SK-N-SH treated with all-trans-retinoic acid at 6 μM for 48 hours (cell line): ENCODE measurements around the gene C3orf22.

Experiments
- ATAC-seq: fragments of 200-7000 bp; cut with Tn5 transposase; 3 replicates; pipeline ENCODE4 v1.9.1; 2020; ENCODE audit warnings: mild to moderate bottlenecking, moderate library complexity
- ARNTL ChIP-seq: fragments of 450-650 bp; formaldehyde crosslinking; IDR thresholded peaks from 2 replicates; pipeline ENCODE4 v1.5.0; 2020; ENCODE audit warnings: low read depth, mild to moderate bottlenecking, moderate library complexity, borderline replicate concordance
- CSDC2 ChIP-seq: fragments of 250-450 bp; sonication (Bioruptor Pico); IDR thresholded peaks from 2 replicates; pipeline ENCODE4 v1.5.0; 2020; ENCODE audit warnings: mild to moderate bottlenecking, moderate library complexity
- CSRNP3 ChIP-seq: fragments of 250-450 bp; sonication (Bioruptor Pico); IDR thresholded peaks from 2 replicates; pipeline ENCODE4 v1.5.1; 2021; ENCODE audit warnings: mild to moderate bottlenecking, moderate library complexity
- ISL1 ChIP-seq: fragments of 250-450 bp; sonication (Bioruptor Pico); IDR thresholded peaks from 2 replicates; pipeline ENCODE4 v2.1.2; 2022; ENCODE audit warnings: mild to moderate bottlenecking, moderate library complexity
- PATZ1 ChIP-seq: fragments of 250-450 bp; sonication (Bioruptor Pico); IDR thresholded peaks from 2 replicates; pipeline ENCODE4 v1.8.0; 2020; ENCODE audit warnings: mild to moderate bottlenecking, moderate library complexity, borderline replicate concordance
- POU6F1 ChIP-seq: fragments of 250-450 bp; sonication (Bioruptor Pico); IDR thresholded peaks from 2 replicates; pipeline ENCODE4 v1.8.0; 2021; ENCODE audit warnings: low read depth, mild to moderate bottlenecking, moderate library complexity, borderline replicate concordance
- PPARA ChIP-seq: fragments of 250-450 bp; sonication (Bioruptor Pico); IDR thresholded peaks from 2 replicates; pipeline ENCODE4 v1.5.0; 2020; ENCODE audit warnings: mild to moderate bottlenecking, borderline replicate concordance
- SNAI2 ChIP-seq: fragments of 250-450 bp; sonication (Bioruptor Pico); IDR thresholded peaks from 2 replicates; pipeline ENCODE4 v1.5.0; 2020; ENCODE audit warnings: mild to moderate bottlenecking, moderate library complexity
- TOX ChIP-seq: fragments of 250-450 bp; sonication (Bioruptor Pico); IDR thresholded peaks from 2 replicates; pipeline ENCODE4 v1.8.0; 2021; ENCODE audit warnings: mild to moderate bottlenecking, moderate library complexity, borderline replicate concordance
- TSHZ2 ChIP-seq: fragments of 250-450 bp; sonication (Bioruptor Pico); IDR thresholded peaks from 2 replicates; pipeline ENCODE4 v1.5.0; 2020; ENCODE audit warnings: mild to moderate bottlenecking, moderate library complexity
- ZC3H10 ChIP-seq: fragments of 250-450 bp; sonication (Bioruptor Pico); IDR thresholded peaks from 2 replicates; pipeline ENCODE4 v1.5.1; 2021; ENCODE audit warnings: mild to moderate bottlenecking, moderate library complexity
- ZFP30 ChIP-seq: fragments of 450-650 bp; formaldehyde crosslinking; IDR thresholded peaks from 2 replicates; pipeline ENCODE4 v1.5.0; 2022; ENCODE audit warnings: mild to moderate bottlenecking, moderate library complexity
- ZNF565 ChIP-seq: fragments of 450-650 bp; formaldehyde crosslinking; conservative IDR thresholded peaks from 2 replicates; pipeline ENCODE4 v1.5.0; 2020; ENCODE audit warnings: low read depth, mild to moderate bottlenecking, moderate library complexity
- ZNF70 ChIP-seq: fragments of 450-650 bp; formaldehyde crosslinking; IDR thresholded peaks from 2 replicates; pipeline ENCODE4 v1.5.0; 2020; ENCODE audit warnings: mild to moderate bottlenecking, moderate library complexity
- ZNF8 ChIP-seq: fragments of 450-650 bp; formaldehyde crosslinking; IDR thresholded peaks from 2 replicates; pipeline ENCODE4 v1.5.0; 2020; ENCODE audit warnings: mild to moderate bottlenecking, moderate library complexity

C3orf22 gene

GRCh38 chr3:126500016-126500415, 58.7 kb downstream of the C3orf22 start:
- ATAC-seq, result no peak
- TF ChIP-seq ARNTL, result no peak
- TF ChIP-seq TOX, result no peak
- TF ChIP-seq SNAI2 (CRISPR knock-in tag), result no peak
- TF ChIP-seq ZNF8, result no peak
- TF ChIP-seq PATZ1, result no peak
- no peak for TF ChIP-seq ZNF70 (CRISPR knock-in tag)
- no peak for TF ChIP-seq POU6F1 (CRISPR knock-in tag)
- TF ChIP-seq TSHZ2 (CRISPR knock-in tag), result no peak
- no peak for TF ChIP-seq ZNF565 (CRISPR knock-in tag)
- TF ChIP-seq PPARA (CRISPR knock-in tag), result no peak
- no peak for TF ChIP-seq CSRNP3
- no peak for TF ChIP-seq ZC3H10
- TF ChIP-seq ZFP30, result no peak
- no peak for TF ChIP-seq ISL1
- TF ChIP-seq CSDC2 (CRISPR knock-in tag), result no peak
- TF ChIP-seq, all 23 proteins: peak for 0
